T-cell (primary cell): ENCODE results near the gene ANKH. TPM values are rescaled to one million over a fixed set of nuclear protein-coding genes. Genes with fewer than 3 reads are reported as not detected.
A peak's percentile ranks its signal among the peaks of the same experiment; 100 is the strongest.

ENCODE experiments used
- ATAC-seq, 4 experiments: fragments of 200-7000 bp in 3 of 4; fragments of 150-1000 bp in 1 of 4; cut with Tn5 transposase; replicated peaks in 1 of 4; 1 replicate in 3 of 4; 2 replicates in 1 of 4; pipeline ENCODE4 v1.10.0; 2021; ENCODE audit warnings: moderate library complexity in 3 of 4, mild to moderate bottlenecking in 2 of 4, moderate number of reproducible peaks in 1 of 4
- CTCF ChIA-PET, 2 donors: fragments of 300-600 bp; sonication (Branson Sonifier 250); formaldehyde crosslinking; loops; one replicate each; lab custom pipeline; 2022; ENCODE audit warnings: antibody characterized with exemption in 2 of 2; lab: Charles Lee
- POLR2A ChIA-PET, 2 donors: fragments of 300-600 bp; sonication (Branson Sonifier 250); formaldehyde crosslinking; loops; one replicate each; lab custom pipeline; 2022; ENCODE audit warnings: antibody characterized with exemption in 2 of 2; lab: Charles Lee
- DNase-seq, 35 experiments: peaks; one replicate each; pipeline versions ENCODE4 v3.0.0 to v3.0.0-alpha.2; 2013 to 2023
- H3K27ac ChIP-seq: one replicate; pipeline ENCODE4 v1.5.1; 2013; ENCODE audit warnings: low read length
- H3K27me3 ChIP-seq, 2 experiments: replicated peaks in 1 of 2; 1 replicate in 1 of 2; 2 replicates in 1 of 2; pipeline versions ENCODE4 v1.6.1 to v1.7.0; 2013; ENCODE audit warnings: low read length in 1 of 2, mixed read lengths in 1 of 2; ENCODE audit not compliant: control insufficient read depth in 2 of 2, insufficient read depth in 2 of 2; ENCODE audit errors: extremely low read depth in 1 of 2
- H3K36me3 ChIP-seq, 2 donors: 1 replicate in 1 of 2; 2 replicates in 1 of 2; pipeline versions ENCODE4 v1.6.1 to v1.7.0; 2013; ENCODE audit warnings: low read length in 1 of 2; ENCODE audit not compliant: control insufficient read depth in 2 of 2, insufficient read depth in 1 of 2; ENCODE audit errors: extremely low read depth in 1 of 2
- H3K4me1 ChIP-seq, 2 experiments: 1 replicate in 1 of 2; 2 replicates in 1 of 2; pipeline versions ENCODE4 v1.6.1 to v1.7.0; 2013; ENCODE audit warnings: low read length in 2 of 2, mixed read lengths in 1 of 2; ENCODE audit not compliant: insufficient read depth in 2 of 2, control insufficient read depth in 1 of 2; ENCODE audit errors: extremely low read depth in 1 of 2
- H3K4me3 ChIP-seq, 2 donors: 1 replicate in 1 of 2; 2 replicates in 1 of 2; pipeline versions ENCODE4 v1.5.1 to v1.7.0; 2013; ENCODE audit warnings: mild to moderate bottlenecking in 2 of 2, low read length in 1 of 2, moderate library complexity in 1 of 2; ENCODE audit not compliant: control insufficient read depth in 1 of 2; ENCODE audit errors: extremely low read depth in 1 of 2
- H3K9me3 ChIP-seq: 2 replicates; pipeline ENCODE4 v1.7.0; 2013
- H3K27ac Mint-ChIP-seq, 2 donors: one replicate each; pipeline ENCODE4 v1.8.0; 2020 to 2021; ENCODE audit warnings: mild to moderate bottlenecking in 2 of 2, mixed read lengths in 2 of 2
- H3K27me3 Mint-ChIP-seq, 2 donors: one replicate each; pipeline ENCODE4 v1.8.0; 2021 to 2022; ENCODE audit warnings: mixed read lengths in 2 of 2
- H3K36me3 Mint-ChIP-seq: one replicate; pipeline ENCODE4 v1.8.0; 2021; ENCODE audit warnings: mixed read lengths
- H3K4me1 Mint-ChIP-seq, 3 donors: one replicate each; pipeline ENCODE4 v1.8.0; 2020 to 2022; ENCODE audit warnings: mixed read lengths in 3 of 3, mild to moderate bottlenecking in 1 of 3
- H3K4me3 Mint-ChIP-seq, 3 donors: one replicate each; pipeline ENCODE4 v1.8.0; 2020 to 2022; ENCODE audit warnings: mild to moderate bottlenecking in 3 of 3, mixed read lengths in 3 of 3, moderate library complexity in 3 of 3
- H3K9me3 Mint-ChIP-seq, 3 donors: one replicate each; pipeline ENCODE4 v1.8.0; 2020 to 2022; ENCODE audit warnings: mixed read lengths in 3 of 3
- WGBS: methylation state at CpG from one replicate; pipeline ENCODE4 v1.1.5; 2013; ENCODE audit warnings: missing lambda C conversion rate; ENCODE audit not compliant: insufficient coverage; 5-methylcytosine and 5-hydroxymethylcytosine counted together
- total RNA-seq, 35 experiments: library from RNA in 6 of 35; stranded (reverse) in 6 of 35; fragments of 120-200 nt in 1 of 35; gene quantifications; one replicate each; pipeline versions ENCODE4 v1.2.1 to v1.2.4 and lab custom pipeline; 2013 to 2026

The ANKH gene
- total RNA-seq, 5 donors from 2014 or later (not counting 1 experiment from before 2014, with no cell fraction given) = 98.9 to 200 (median 167) TPM

GRCh38 chr5:14665949-14666348 lies 205.6 kb downstream of the ANKH start:
- peak; percentile 13 to 73 (median 46) for DNase-seq
- H3K27ac ChIP-seq = peak overlapping the region; percentile 62
- H3K36me3 ChIP-seq = no peaks in the 10 kb centered on the region
- CTCF ChIA-PET = interaction anchor here (0.5 to 2.0 kb wide), 8 partner anchors 10 to 254 kb away, joined by 3 to 8 read pairs (median 4); no protein-coding TSS in a partner anchor
- Mint-ChIP-seq H3K27me3 (no peaks in the 10 kb centered on the region), H3K9me3 (no peaks in the 10 kb centered on the region), H3K27ac (peak overlapping the region; percentile 91 to 95), H3K4me3 (peak overlapping the region; percentile 91 to 96 (median 93)), H3K36me3 (peaks cover 3% of the 10 kb centered on the region), H3K4me1 (peaks cover 65 to 83% (median 74%) of the 10 kb centered on the region in 3 donors)
- no peaks in the 10 kb centered on the region for H3K27me3 ChIP-seq
- peaks cover 9 to 50% of the 10 kb centered on the region in 2 experiments for H3K4me1 ChIP-seq
- H3K9me3 ChIP-seq = no peaks in the 10 kb centered on the region
- 1% methylated on average over 6 of the region's 7 CpGs for WGBS
- H3K4me3 ChIP-seq = peak overlapping the region in 1 of 2 donors; percentile 72
- POLR2A ChIA-PET = interaction anchor here in 1 of 2 donors (0.8 kb wide), 1 partner anchor 205 kb away, joined by 3 read pairs; no protein-coding TSS in a partner anchor
- peak; percentile 31 to 57 (median 40) for ATAC-seq

GRCh38 chr5:14665101-14665822 lies 206.3 kb downstream of the ANKH start:
- WGBS = 23% methylated on average over 6 of the region's 21 CpGs
- Mint-ChIP-seq H3K4me3 (peak overlapping the region; percentile 91 to 96 (median 93)), H3K36me3 (peaks cover 3% of the 10 kb centered on the region), H3K4me1 (peaks cover 64 to 81% (median 67%) of the 10 kb centered on the region in 3 donors), H3K27me3 (no peaks in the 10 kb centered on the region), H3K27ac (peak overlapping the region; percentile 91 to 95), H3K9me3 (no peaks in the 10 kb centered on the region)
- Histone ChIP-seq H3K36me3 (no peaks in the 10 kb centered on the region), H3K27ac (peak overlapping the region; percentile 62), H3K27me3 (no peaks in the 10 kb centered on the region), H3K4me3 (peak overlapping the region; percentile 72 to 75), H3K4me1 (peaks cover 10 to 47% of the 10 kb centered on the region in 2 experiments), H3K9me3 (no peaks in the 10 kb centered on the region)
- peak in 4 of 35 experiments; percentile 9 to 49 (median 22) for DNase-seq
- ChIA-PET POLR2A (no interaction called here), CTCF (interaction anchor here (0.5 to 2.0 kb wide), 3 partner anchors 9 to 253 kb away, joined by 4 to 8 read pairs (median 6); no protein-coding TSS in a partner anchor)
- no peak for ATAC-seq

GRCh38 chr5:14664270-14665100 lies 207.1 kb downstream of the ANKH start, which contains the start of gene OTULIN:
OTULIN (plus strand) TSS chr5:14664718; CDS start chr5:14664826, 108 bp downstream.
- peak; percentile 66 to 93 (median 77) for DNase-seq
- peak within 1 kb of the TSS; percentile 85 for H3K27ac ChIP-seq
- peak within 1 kb of the TSS; percentile 91 to 96 (median 95) for H3K4me3 Mint-ChIP-seq
- H3K36me3 Mint-ChIP-seq = peaks cover 3% of the 10 kb centered on the region
- H3K9me3 ChIP-seq = no peaks in the 10 kb centered on the region
- ChIA-PET CTCF (no interaction called here), POLR2A (no interaction called here)
- under 1% methylated on average over 115 of the region's 115 CpGs for WGBS
- peak within 1 kb of the TSS; percentile 95 to 97 for H3K27ac Mint-ChIP-seq
- H3K4me1 ChIP-seq = peaks cover 10 to 46% of the 10 kb centered on the region in 2 experiments
- no peaks in the 10 kb centered on the region for H3K36me3 ChIP-seq
- H3K4me1 Mint-ChIP-seq = peaks cover 59 to 78% (median 63%) of the 10 kb centered on the region in 3 donors
- peak within 1 kb of the TSS; percentile 72 to 75 for H3K4me3 ChIP-seq
- no peaks in the 10 kb centered on the region for H3K27me3 ChIP-seq
- H3K27me3 Mint-ChIP-seq = no peaks in the 10 kb centered on the region
- no peaks in the 10 kb centered on the region for H3K9me3 Mint-ChIP-seq
- ATAC-seq = peak; percentile 77 to 80 (median 78)

- H3K27ac ChIP-seq = peak overlapping the region; percentile 85
- Mint-ChIP-seq H3K27ac (peak overlapping the region; percentile 95 to 97), H3K4me3 (peak overlapping the region; percentile 91 to 95 (median 94)), H3K36me3 (peaks cover 3% of the 10 kb centered on the region), H3K27me3 (no peaks in the 10 kb centered on the region), H3K9me3 (no peaks in the 10 kb centered on the region), H3K4me1 (peaks cover 52 to 71% (median 56%) of the 10 kb centered on the region in 3 donors)
- no peaks in the 10 kb centered on the region for H3K27me3 ChIP-seq
- WGBS = 4% methylated on average over 24 of the region's 24 CpGs
- peak in 2 of 4 experiments; percentile 0 to 3 for ATAC-seq
- H3K9me3 ChIP-seq = no peaks in the 10 kb centered on the region
- ChIA-PET POLR2A (no interaction called here), CTCF (no interaction called here)
- peak in 2 of 35 experiments; percentile 14 to 16 for DNase-seq
- H3K4me3 ChIP-seq = peak overlapping the region; percentile 72 to 75
- no peaks in the 10 kb centered on the region for H3K36me3 ChIP-seq
- peaks cover 10 to 39% of the 10 kb centered on the region in 2 experiments for H3K4me1 ChIP-seq
Observed at GRCh38 chr5:14663734-14664269, 207.8 kb downstream of the ANKH start.

- H3K9me3 ChIP-seq = no peaks in the 10 kb centered on the region
Observed at GRCh38 chr5:14662721-14663260, 208.8 kb downstream of the ANKH start.

More at GRCh38 chr5:14662721-14663260, 208.8 kb downstream of the ANKH start:
- Mint-ChIP-seq H3K4me3 (peak overlapping the region; percentile 91 to 95 (median 94)), H3K9me3 (no peaks in the 10 kb centered on the region), H3K36me3 (no peaks in the 10 kb centered on the region), H3K4me1 (peaks cover 42 to 61% (median 46%) of the 10 kb centered on the region in 3 donors), H3K27ac (no peak overlapping the region), H3K27me3 (no peaks in the 10 kb centered on the region)
- no peaks in the 10 kb centered on the region for H3K27me3 ChIP-seq
- H3K27ac ChIP-seq = no peak overlapping the region
- DNase-seq (no peak), ATAC-seq (no peak)
- ChIA-PET CTCF (interaction anchor here in 1 of 2 donors (1.9 kb wide), 1 partner anchor 14 kb away, joined by 10 read pairs; no protein-coding TSS in a partner anchor), POLR2A (no interaction called here)
- H3K36me3 ChIP-seq = no peaks in the 10 kb centered on the region
- H3K4me1 ChIP-seq = peaks cover 10 to 33% of the 10 kb centered on the region in 2 experiments
- no peak overlapping the region for H3K4me3 ChIP-seq
- 100% methylated on average over 2 of the region's 7 CpGs for WGBS
